ENCODE results near the gene KRT86. TPM values are rescaled to one million over a fixed set of nuclear protein-coding genes. Genes with fewer than 3 reads are reported as not detected.

KRT86 gene
- total and polyA plus RNA-seq, 2 of the 13 experiments (the other 11 are each of a cell fraction or from before 2014, with no cell fraction given), result not detected

GRCh38 chr12:52341066-52341580, 66.7 kb downstream of the KRT86 start:
- ATAC-seq (no peak), DNase-seq (ENCODE audit: low spot score) (no peak), FAIRE-seq (no peak)
- H3K27ac ChIP-seq (ENCODE audit: extremely low read length, insufficient read depth, low read length), result no peak overlapping the region
- no peaks in the 10 kb centered on the region for H3K79me2 ChIP-seq (ENCODE audit: insufficient read depth, low read length)
- no peaks in the 10 kb centered on the region for H3K4me1 ChIP-seq (ENCODE audit: insufficient read depth, low read length)
- H3K4me2 ChIP-seq (ENCODE audit: low read depth, low read length), result no peak overlapping the region
- H2AFZ ChIP-seq (ENCODE audit: low read length), result no peak overlapping the region
- CTCF ChIA-PET (ENCODE audit: low intra/inter-chr PET ratio, low total read pairs), result no interaction called here
- no peak overlapping the region for H3K4me3 ChIP-seq (replicated peaks in 1 of 3; ENCODE audit: insufficient read depth in 1 of 3, low read depth in 2 of 3, low read length in 3 of 3)
- no peaks in the 10 kb centered on the region for H4K20me1 ChIP-seq (ENCODE audit: insufficient read depth, low read length)
- 42% methylated on average over 8 of the region's 14 CpGs for WGBS (ENCODE audit: low lambda C conversion rate)
- H3K27me3 ChIP-seq (ENCODE audit: control insufficient read depth in 1 of 2, insufficient read depth in 2 of 2, low read length in 2 of 2), result peaks cover 3 to 22% of the 10 kb centered on the region in 2 experiments; a peak in 2 of 5 replicates
- TF ChIP-seq MIER3 (CRISPR knock-in tag; IDR thresholded peaks at IDR 0.05; ENCODE audit: borderline replicate concordance) (no peak), ONECUT2 (CRISPR knock-in tag; IDR thresholded peaks at IDR 0.05) (no peak), SMAD9 (CRISPR knock-in tag; IDR thresholded peaks at IDR 0.05) (no peak), ZNF329 (CRISPR knock-in tag; IDR thresholded peaks at IDR 0.05; ENCODE audit: low read depth) (no peak), ZFP36 (IDR thresholded peaks at IDR 0.05; ENCODE audit: borderline replicate concordance, low read depth, low read length, partially characterized antibody) (no peak), MBD4 (IDR thresholded peaks at IDR 0.05; ENCODE audit: borderline replicate concordance, low read length) (no peak), ZNF317 (CRISPR knock-in tag; IDR thresholded peaks at IDR 0.05) (no peak), NR3C1 (CRISPR knock-in tag; IDR thresholded peaks at IDR 0.05) (no peak), MAFK (conservative IDR thresholded peaks at IDR 0.05 in 1 of 2, IDR thresholded peaks at IDR 0.05 in 1 of 2; ENCODE audit: low read length in 2 of 2) (no peak), NR2F2 (IDR thresholded peaks at IDR 0.05; ENCODE audit: borderline replicate concordance, low read depth) (no peak), FOXK2 (IDR thresholded peaks at IDR 0.05) (no peak), TAF15 (IDR thresholded peaks at IDR 0.05; ENCODE audit: low read depth, low read length, poor library complexity, severe bottlenecking) (no peak)
- in situ Hi-C loops (cut with HindIII; ENCODE audit: extremely low pct_ligation_motif_present, low pct_unique_long_range_greater_than_20kb), result no loop called here
- H3K36me3 ChIP-seq (replicated peaks in 1 of 2; ENCODE audit: control insufficient read depth in 1 of 2, insufficient read depth in 2 of 2, low read length in 2 of 2), result no peaks in the 10 kb centered on the region
- no peaks in the 10 kb centered on the region for H3K9me3 ChIP-seq (ENCODE audit: low read length)
- BruUV-seq (replicated peaks), result no TSS peak
- intact Hi-C loops (cut with micrococcal nuclease; ENCODE audit: unreplicated experiment), result no loop called here
- POLR2A ChIA-PET, result no interaction called here
- H3K9ac ChIP-seq (ENCODE audit: insufficient read depth, low read depth, low read length), result no peak overlapping the region

All from HepG2 (cell line).